Activated CD4-positive, alpha-beta T cell treated with anti-CD3 and anti-CD28 coated beads, Interleukin-2, amount 50 U/mL, for 48 hours (primary cell): ENCODE measurements around the gene TAF7.
"Not testable (repeated sequence)": the region's sequence is repeated elsewhere in the genome, so short reads cannot be mapped to it uniquely, and the experiment has no call there.

Source experiments
- DNase-seq, 2 experiments: peaks; one replicate each; pipeline ENCODE4 v3.0.0-alpha.2; 2020

Gene TAF7

DNA sequence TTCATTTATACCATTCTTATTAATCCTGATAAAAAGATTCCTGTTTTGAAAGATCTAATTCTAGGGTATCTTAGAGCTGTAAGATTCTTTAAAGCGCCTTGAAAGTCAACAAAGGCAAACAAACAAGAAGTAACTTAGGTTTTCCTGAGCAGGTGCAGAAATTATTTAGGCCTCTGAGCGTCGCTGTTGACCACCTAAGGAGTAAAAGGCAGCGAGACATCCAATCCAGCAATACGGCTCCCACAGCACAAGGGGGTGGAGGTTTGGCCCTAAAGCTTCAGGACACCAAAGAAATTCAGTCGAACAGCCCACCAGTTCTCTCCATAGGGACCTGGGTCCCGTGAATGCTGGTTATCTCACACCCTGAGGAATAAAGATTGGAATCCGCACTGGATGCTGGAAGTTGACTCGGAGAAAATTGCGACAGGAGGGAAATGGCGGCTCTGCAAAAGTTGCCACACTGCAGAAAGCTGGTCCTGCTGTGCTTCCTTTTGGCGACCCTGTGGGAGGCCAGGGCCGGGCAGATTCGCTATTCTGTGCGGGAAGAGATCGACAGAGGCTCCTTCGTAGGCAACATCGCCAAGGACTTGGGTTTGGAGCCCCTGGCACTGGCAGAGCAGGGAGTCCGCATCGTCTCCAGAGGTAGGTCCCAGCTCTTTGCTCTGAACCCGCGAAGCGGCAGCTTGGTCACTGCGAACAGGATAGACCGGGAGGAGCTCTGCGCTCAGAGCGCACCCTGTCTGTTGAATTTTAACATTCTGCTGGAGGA lies 18.1 kb upstream of the TAF7 start, which contains the start of gene PCDHGA2:
TSS of gene PCDHGA2 (plus strand) at position 223 of the 769 bp plus-strand sequence.
- no peak for DNase-seq

DNA sequence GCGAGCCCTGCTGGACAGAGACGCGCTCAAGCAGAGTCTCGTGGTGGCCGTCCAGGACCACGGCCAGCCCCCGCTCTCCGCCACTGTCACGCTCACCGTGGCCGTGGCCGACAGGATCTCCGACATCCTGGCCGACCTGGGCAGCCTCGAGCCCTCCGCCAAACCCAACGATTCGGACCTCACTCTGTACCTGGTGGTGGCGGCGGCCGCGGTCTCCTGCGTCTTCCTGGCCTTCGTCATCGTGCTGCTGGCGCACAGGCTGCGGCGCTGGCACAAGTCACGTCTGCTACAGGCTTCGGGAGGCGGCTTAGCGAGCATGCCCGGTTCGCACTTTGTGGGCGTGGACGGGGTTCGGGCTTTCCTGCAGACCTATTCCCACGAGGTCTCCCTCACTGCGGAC lies 12.0 kb upstream of the TAF7 start:
- not testable (repeated sequence) for DNase-seq

DNA sequence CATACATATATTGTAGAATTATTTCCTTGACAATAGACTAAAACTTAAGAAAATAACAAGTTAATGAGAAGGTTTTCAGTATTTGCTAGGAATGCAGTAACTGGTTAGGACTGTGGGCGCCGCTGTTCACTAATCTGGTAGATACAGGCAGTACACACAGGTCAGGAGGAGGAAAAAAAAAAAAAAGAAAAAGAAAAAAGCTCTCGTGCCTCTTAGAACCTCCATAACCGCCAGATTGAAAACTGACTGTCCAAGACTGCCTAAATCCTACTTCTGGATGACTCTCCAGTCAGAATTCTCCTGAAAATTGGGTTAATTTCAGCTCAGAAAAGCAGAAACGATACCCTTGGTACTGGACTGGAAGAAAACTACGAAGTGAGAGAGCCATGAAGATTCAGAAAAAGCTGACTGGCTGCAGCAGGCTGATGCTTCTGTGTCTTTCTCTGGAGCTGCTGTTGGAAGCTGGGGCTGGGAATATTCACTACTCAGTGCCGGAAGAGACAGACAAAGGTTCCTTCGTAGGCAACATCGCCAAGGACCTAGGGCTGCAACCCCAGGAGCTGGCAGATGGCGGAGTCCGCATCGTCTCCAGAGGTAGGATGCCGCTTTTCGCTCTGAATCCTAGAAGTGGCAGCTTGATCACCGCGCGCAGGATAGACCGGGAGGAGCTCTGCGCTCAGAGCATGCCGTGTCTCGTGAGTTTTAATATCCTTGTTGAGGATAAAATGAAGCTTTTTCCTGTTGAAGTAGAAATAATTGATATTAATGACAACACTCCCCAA lies 9.9 kb upstream of the TAF7 start, which contains the start of gene PCDHGA1:
TSS of gene PCDHGA1 (plus strand) at position 216 of the 782 bp plus-strand sequence.
- DNase-seq, result no peak

DNA sequence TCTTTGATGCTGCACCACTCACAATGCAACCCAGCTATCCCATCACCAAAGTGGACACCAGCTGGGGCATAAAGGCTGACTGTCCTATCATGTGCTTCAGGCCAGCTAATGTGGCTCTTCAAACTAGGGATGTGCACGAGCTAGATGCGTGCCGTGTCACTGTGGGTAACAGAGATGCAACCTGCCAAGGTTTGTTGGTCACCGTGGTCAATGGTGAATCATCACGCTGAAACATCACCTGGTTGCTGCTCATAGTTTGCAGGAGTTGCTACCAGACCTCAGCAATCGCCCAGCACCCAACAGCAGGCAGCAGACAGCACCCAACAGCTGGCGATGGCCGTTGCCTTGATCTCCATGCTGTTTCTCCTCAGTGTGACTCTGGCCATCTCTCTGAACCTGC lies 7.6 kb upstream of the TAF7 start:
- DNase-seq, result no peak

DNA sequence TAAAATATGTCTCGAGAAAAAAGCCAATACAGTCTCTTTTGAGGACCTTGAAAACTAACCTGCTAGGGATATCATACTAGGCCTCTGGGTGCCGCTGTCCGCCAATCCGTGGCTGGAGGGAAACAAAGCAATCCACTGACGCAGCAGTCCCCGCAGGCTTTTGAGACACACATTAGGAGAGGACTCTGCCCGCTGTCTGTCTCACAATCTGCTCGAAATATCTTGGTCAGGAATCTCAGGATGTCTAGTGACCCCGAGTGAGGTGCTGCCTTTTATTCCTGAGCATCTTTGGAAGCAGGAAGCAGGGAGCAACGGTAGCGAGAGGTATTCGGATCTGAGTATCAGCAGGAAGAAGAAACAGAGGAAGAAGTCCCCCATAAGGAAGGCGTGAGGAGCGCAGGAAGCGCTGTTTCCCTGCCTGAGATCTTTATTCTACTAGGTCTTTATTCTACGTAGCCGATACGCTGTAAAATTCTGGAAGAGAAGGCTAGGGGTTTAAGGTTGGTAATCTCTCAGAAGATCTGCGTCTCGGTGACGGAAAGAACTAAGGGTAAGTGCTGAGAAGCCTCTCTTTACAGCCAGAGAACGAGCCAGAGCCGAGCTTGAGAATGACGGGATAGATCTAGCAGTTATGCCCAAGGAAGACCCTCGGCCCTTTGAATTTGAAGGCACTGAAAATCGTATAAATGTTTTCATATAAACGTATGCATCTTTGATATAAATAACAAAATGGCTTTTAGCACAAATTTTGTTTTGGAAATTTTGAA lies 5.7 kb upstream of the TAF7 start:
- peak; percentile 67 to 69 for DNase-seq

DNA sequence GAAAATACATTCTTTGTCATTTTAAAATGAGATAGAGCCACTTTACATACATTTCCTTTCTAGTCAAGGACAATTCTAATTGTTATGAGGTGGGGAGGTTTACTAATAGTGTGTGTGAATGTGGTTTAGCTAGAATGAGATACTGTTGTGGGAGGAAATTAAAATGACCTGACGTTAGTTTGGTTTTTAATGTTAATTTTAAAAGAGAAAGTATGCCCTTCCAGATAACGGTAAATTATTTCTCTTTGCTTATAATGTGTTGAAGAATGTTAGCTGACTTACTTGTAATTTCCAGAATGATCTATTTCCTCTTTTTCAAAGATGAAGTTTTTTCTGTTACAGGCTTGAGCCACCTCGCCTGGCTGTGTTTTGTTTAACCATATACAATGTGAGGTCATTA lies 1.7 kb upstream of the TAF7 start:
- no peak for DNase-seq

DNA sequence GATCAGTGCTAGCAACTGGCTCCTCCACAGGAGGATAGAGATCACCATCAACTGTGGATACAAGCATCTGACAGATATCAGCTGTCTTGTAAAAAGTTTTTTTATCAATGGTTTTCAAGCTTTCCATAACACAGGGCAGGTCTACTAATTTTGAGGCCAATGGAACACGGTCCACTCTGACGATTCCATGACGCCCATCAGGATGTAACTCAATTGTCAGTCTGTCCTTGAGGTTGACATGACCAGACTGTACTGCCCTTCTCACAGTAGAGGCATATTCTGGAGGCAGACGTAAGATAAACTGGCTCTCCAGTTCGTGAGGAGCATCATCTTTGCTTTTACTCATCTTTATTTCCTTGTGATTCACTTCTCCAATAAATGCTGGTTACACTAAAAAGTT lies 885 bp downstream of the TAF7 start:
- no peak for DNase-seq

DNA sequence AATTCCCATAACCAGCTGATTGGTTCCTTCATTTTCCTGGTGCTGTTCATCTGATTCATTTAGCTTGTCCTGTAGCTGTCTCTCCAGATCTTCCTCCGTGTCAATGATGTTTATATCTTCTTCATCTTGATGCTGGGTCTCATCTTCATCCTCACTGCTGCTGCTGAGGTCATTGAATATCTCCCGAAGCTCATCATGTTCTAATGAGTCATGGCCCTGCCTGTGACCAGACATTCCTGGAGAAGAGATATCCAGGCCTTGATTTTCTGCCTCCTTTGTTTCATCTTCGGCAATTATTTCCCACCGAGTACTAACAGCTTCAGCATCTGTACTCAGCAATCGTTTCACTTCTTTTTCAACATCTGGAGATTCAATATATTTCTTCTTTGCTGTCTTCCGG lies 1.4 kb downstream of the TAF7 start:
- no peak for DNase-seq

DNA sequence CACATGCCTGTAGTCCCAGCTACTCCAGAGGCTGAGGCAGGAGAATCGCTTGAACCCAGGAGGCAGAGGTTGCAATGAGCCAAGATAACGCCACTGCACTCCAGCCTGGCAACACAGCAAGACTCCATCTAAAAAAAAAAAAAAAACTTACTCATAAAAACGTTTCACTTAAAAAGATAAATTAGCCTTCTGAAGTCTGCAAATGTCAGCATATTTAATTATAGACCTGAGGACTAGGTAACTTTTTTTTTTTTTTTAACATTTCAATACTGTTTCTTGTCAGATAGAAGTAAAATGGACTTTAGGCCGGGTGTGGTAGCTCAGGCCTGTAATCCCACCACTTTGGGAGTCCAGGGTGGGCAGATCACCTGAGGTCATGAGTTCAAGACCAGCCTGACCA lies 3.6 kb downstream of the TAF7 start:
- DNase-seq, result not testable (repeated sequence)

DNA sequence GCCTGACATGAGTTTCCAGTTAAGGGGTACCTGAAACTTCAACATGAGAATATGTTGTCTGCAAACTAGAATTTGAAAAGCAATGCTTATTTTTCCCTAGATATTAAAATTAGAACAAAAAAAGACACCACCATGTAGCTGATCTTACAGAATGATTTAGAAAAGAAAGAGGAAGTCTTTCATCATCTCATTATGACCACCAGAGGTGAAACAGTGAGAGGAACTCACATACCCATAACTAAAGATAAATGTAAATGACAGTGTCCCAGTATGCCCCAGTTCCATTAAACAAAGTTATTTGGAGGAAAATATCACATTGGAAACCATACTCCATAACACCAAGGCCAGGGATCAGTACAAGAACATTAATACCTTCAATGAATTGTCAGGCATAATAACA lies 6.9 kb downstream of the TAF7 start:
- DNase-seq, result no peak

DNA sequence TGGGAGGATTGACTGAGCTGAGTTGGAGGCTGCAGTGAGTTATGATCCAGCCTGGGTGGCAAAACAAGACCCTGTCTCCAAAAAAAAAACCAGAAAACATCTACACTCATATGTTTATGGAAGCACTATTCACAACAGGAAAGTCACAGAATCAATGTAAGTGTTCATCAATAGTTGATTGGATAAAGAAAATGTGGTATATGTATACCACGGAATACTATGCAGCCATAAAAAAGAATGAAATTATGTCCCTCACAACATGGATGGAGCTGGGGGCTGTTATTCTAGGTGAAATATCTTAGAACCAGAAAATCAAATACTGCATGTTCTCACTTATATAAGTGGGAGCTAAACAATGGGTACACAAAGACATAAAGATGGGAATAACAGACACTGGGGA lies 14.0 kb downstream of the TAF7 start:
- no peak for DNase-seq

DNA sequence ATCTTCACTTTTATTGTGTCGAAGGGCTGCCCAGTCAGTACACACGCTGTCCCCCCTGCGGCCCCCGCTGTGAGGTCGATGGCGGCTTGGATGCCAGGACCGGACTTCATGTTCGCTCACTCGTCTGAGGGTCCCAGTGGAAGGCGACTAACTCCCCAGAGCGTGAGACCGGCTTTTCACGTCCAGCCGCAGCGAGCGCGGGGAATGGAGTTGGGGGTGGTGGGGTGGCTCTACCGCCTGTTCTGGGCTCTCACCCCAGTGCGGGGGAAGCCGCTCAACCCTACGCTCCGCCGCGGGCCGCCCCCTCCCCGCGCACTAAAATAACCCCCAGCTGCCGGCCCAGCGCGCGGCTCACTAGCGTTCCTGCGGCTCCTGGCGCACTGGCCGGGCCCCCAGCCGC lies 16.8 kb downstream of the TAF7 start, which contains the start of gene SLC25A2:
TSS of gene SLC25A2 (minus strand) at position 294 of the 400 bp plus-strand sequence. CDS start at position 110, 184 bp downstream.
- DNase-seq, result no peak

DNA sequence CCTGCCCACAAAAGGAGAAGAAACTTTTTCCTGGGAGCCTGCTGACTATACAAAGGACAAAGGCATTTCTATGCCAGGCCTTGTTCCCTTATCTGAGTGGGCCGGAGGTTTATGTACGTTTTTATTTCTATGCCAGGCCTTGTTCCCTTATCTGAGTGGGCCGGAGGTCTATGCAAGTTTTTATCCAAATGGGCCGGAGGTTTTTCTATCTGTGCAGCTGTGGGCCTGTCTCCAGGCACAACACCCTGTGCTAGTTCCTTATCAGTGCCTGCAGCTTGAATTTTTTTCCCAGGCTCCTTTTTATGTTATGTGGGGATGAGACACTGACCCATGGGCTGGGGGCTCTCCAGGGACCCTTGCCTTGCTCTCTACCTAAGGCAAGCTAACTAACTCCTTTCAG lies 22.2 kb downstream of the TAF7 start:
- DNase-seq, result no peak

DNA sequence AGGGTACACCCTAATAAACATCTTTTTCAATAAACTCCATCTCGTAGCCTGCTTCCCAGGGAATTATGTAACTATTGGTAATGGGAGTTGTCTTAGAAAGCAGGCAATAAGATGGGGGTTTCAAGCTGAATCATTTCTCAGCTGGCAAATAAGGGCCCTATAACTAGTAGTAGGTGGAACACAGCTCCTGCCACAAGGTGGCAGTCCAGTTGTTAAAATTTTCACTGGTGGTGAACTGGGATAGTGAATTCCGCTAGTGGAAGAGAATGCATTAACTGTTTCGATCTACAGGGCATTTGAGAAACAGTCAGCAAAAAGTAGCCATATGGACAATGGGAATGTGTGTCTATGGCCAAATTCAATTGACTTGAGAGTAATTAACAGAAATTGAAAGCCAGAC lies 47.7 kb downstream of the TAF7 start:
- no peak for DNase-seq

DNA sequence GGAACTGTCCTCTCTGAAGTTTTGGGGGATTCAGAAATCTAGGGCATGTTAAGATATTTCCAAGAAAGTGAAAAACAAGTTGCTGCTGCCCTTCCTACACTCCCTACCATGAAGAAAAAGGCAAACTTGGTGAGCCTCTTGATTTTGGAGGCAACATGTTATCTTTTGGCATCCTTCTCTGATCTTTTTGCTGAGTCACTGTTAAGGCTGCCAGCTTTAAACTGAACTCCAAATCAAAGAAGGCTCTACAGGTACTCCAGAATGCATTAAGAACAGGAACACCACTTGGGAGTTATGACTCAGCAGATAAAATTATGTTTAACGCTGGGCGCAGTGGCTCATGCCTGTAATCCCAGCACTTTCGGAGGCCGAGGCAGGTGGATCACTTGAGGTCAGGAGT lies 51.4 kb downstream of the TAF7 start:
- no peak for DNase-seq
